Esophagus muscularis mucosa (tissue), 4 donors: ENCODE results near the gene KRTAP5-10. TPM values are rescaled to one million over a fixed set of nuclear protein-coding genes. Genes with fewer than 3 reads are reported as not detected.

Experiments used
- small RNA-seq, 3 donors: library from RNA; depleted of rRNA; stranded (forward); fragments of <200 nt; gene quantifications; one replicate each; pipeline ENCODE3, GENCODE V24; 2016
- total RNA-seq, 4 donors: library from RNA; depleted of rRNA; stranded (reverse); fragments of >200 nt; gene quantifications; one replicate each; pipeline versions ENCODE4 v1.1.0 to v1.2.1, GENCODE V29; 2016

Gene KRTAP5-10
- total RNA-seq, 4 donors from 2014 or later, result not detected

Small RNA genes within 50 kb of the gene (small RNA-seq; reads per million reads assigned to genes)
- gene AP000867.1, result 0 reads per million in 3 donors
- 0 reads per million in 3 donors for gene KRTAP5-14P

Other genes starting within 250 kb of the KRTAP5-10 start
- 1 to 10 TPM; 5.8 to 9.5 (median 9.2) TPM for gene DHCR7, start 117.2 kb upstream of the KRTAP5-10 start, total RNA-seq
- gene NADSYN1, start 112.4 kb upstream of the KRTAP5-10 start, total RNA-seq, result 10 to 100 TPM; 38.4 to 44.4 (median 42.2) TPM
- not detected for gene KRTAP5-7, start 38.3 kb upstream of the KRTAP5-10 start, total RNA-seq
- gene KRTAP5-8, start 27.5 kb upstream of the KRTAP5-10 start, total RNA-seq, result not detected
- gene KRTAP5-9, start 17.1 kb upstream of the KRTAP5-10 start, total RNA-seq, result not detected
- not detected for gene KRTAP5-11, start 17.3 kb downstream of the KRTAP5-10 start, total RNA-seq